Heart left ventricle (tissue), 16 donors: Measurements from ENCODE around the gene ADGRB3. TPM values are rescaled to one million over a fixed set of nuclear protein-coding genes. Genes with fewer than 3 reads are reported as not detected.
A peak's percentile ranks its signal among the peaks of the same experiment; 100 is the strongest.

Experiments used
- ATAC-seq, 4 donors: fragments of 200-7000 bp; cut with Tn5 transposase; one replicate each; pipeline ENCODE4 v1.9.1; 2020 to 2022; ENCODE audit warnings: moderate library complexity in 4 of 4, mild to moderate bottlenecking in 3 of 4, moderate number of reproducible peaks in 1 of 4
- DNase-seq, 5 donors: peaks; one replicate each; pipeline ENCODE4 v3.0.0-alpha.2; 2020
- H3K27ac ChIP-seq, 12 donors: fragments of 200-600 bp; sonication (generic) in 4 of 12; one replicate each; pipeline versions ENCODE4 v1.5.0 to v1.8.0; 2016 to 2022; ENCODE audit warnings: mild to moderate bottlenecking in 2 of 12
- H3K27me3 ChIP-seq, 9 donors: fragments of 200-600 bp; sonication (generic) in 2 of 9; one replicate each; pipeline versions ENCODE4 v1.5.1 to v1.8.0; 2016 to 2022; ENCODE audit warnings: mild to moderate bottlenecking in 3 of 9
- H3K36me3 ChIP-seq, 9 donors: fragments of 200-600 bp; sonication (generic) in 2 of 9; one replicate each; pipeline versions ENCODE4 v1.5.0 to v1.8.0; 2018 to 2022; ENCODE audit warnings: mild to moderate bottlenecking in 2 of 9
- H3K4me1 ChIP-seq, 12 donors: fragments of 200-600 bp; sonication (generic) in 4 of 12; one replicate each; pipeline versions ENCODE4 v1.5.0 to v1.8.0; 2016 to 2022; ENCODE audit warnings: mild to moderate bottlenecking in 3 of 12
- H3K4me3 ChIP-seq, 12 donors: fragments of 200-600 bp; sonication (generic) in 4 of 12; one replicate each; pipeline versions ENCODE4 v1.5.0 to v1.8.0; 2017 to 2022; ENCODE audit warnings: mild to moderate bottlenecking in 9 of 12, moderate library complexity in 4 of 12
- H3K9me3 ChIP-seq, 12 donors: fragments of 200-600 bp; sonication (generic) in 4 of 12; one replicate each; pipeline versions ENCODE4 v1.5.0 to v1.8.0; 2016 to 2022; ENCODE audit warnings: mild to moderate bottlenecking in 1 of 12
- POLR2A ChIP-seq, 2 donors: fragments of 450-650 bp; IDR thresholded peaks; one replicate each; pipeline ENCODE4 v1.6.1; 2017; ENCODE audit warnings: antibody characterized with exemption in 2 of 2, mild to moderate bottlenecking in 2 of 2, moderate library complexity in 2 of 2
- WGBS, 4 donors: extraction: QIAGEN DNeasy Blood & Tissue Kit in 2 of 4; methylation state at CpG; one replicate each; pipeline versions ENCODE4 v1.1.5 to v1.1.7; 2013 to 2018; 5-methylcytosine and 5-hydroxymethylcytosine counted together
- intact Hi-C, 10 donors: fragments of 100-400 bp; cut with DNase I; formaldehyde crosslinking; loops; one replicate each; pipeline versions ENCODE4 v1.11.1 to v1.14.2; 2022
- polyA plus RNA-seq, 2 donors: library from polyadenylated mRNA; stranded (reverse); fragments of 200-250 nt; gene quantifications; one replicate each; pipeline ENCODE4 v1.2.3, GENCODE V29; 2013
- total RNA-seq, 9 donors: library from RNA; depleted of rRNA in 2 of 9; stranded (reverse); fragments of >200 nt in 2 of 9; fragmentation: NEBNext Ultra II Directional in 3 of 9; extraction: Animal tissue kit (Norgen Biotek cat#: 25700) in 3 of 9; gene quantifications; one replicate each; pipeline versions ENCODE4 v1.1.0 to v1.2.4, GENCODE V29; 2016 to 2023
- TF ChIP-seq, protein P1 (sequence below), 12 donors: fragments of 200-600 bp; sonication (generic) in 4 of 12; IDR thresholded peaks; one replicate each; pipeline versions ENCODE4 v1.5.0 to v1.8.0; 2018 to 2022; ENCODE audit warnings: antibody characterized with exemption in 12 of 12, mild to moderate bottlenecking in 5 of 12
- donor health status: ischemic (EF 13 %, LVEDD 7.1; RV severe dilation, severe dysfunction).
- donor health status: healthy with polysubstance abuse.
- donor health status: DM: no; HTN: yes; CAD: no.
- donor health status: DM: no; HTN: no; CAD: no.
- donor health status: ischemic (EF 25% LVEDD 6.9; RV normal size, moderate dysfunction).
- donor health status: ischemic (EF 25% LVEDD 5.7; RV mildly dilated, moderate dysfunction).
- donor health status: healthy.
- donor health status: DM: yes; HTN: yes; CAD: no.
- donor health status: ischemic (EF 35%, LVEDD 5.7; RV mildly dilated, moderate dysfunction).
- donor health status: nonischemic (EF 11% LVEDD 7.7; RV severe dilation, severe dysfunction).
- donor health status: DM: yes; HTN: yes; CAD: no.
- donor health status: PGD.
- donor health status: ischemic (EF 29% LVEDD 5.4; RV normal size, mild dysfunction).
- donor health status: nonischemic (EF 23%, LVEDD 6.1; RV moderate dilation, normal function).

ADGRB3 gene
- total and polyA plus RNA-seq, 11 donors, result 0.51 to 2.5 (median 1.1) TPM

GRCh38 chr6:69379518-69379917 is 744.4 kb downstream of the ADGRB3 start:
- H3K27ac ChIP-seq, result no peak overlapping the region
- H3K4me3 ChIP-seq, result no peak overlapping the region
- peak in 2 of 5 donors; percentile 17 to 22 for DNase-seq
- no peak for TF ChIP-seq POLR2A (IDR thresholded peaks at IDR 0.05)
- TF ChIP-seq, protein P1, sequence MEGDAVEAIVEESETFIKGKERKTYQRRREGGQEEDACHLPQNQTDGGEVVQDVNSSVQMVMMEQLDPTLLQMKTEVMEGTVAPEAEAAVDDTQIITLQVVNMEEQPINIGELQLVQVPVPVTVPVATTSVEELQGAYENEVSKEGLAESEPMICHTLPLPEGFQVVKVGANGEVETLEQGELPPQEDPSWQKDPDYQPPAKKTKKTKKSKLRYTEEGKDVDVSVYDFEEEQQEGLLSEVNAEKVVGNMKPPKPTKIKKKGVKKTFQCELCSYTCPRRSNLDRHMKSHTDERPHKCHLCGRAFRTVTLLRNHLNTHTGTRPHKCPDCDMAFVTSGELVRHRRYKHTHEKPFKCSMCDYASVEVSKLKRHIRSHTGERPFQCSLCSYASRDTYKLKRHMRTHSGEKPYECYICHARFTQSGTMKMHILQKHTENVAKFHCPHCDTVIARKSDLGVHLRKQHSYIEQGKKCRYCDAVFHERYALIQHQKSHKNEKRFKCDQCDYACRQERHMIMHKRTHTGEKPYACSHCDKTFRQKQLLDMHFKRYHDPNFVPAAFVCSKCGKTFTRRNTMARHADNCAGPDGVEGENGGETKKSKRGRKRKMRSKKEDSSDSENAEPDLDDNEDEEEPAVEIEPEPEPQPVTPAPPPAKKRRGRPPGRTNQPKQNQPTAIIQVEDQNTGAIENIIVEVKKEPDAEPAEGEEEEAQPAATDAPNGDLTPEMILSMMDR (IDR thresholded peaks at IDR 0.05), result no peak
- no peaks in the 10 kb centered on the region for H3K4me1 ChIP-seq
- WGBS, 4 donors, result 45 to 55% (median 53%) methylated on average over 3 of the region's 3 CpGs
- peak; percentile 49 to 85 (median 63) for ATAC-seq
- no peaks in the 10 kb centered on the region for H3K36me3 ChIP-seq
- no peaks in the 10 kb centered on the region for H3K27me3 ChIP-seq
- no peaks in the 10 kb centered on the region for H3K9me3 ChIP-seq
- intact Hi-C loops, result no loop called here

GRCh38 chr6:69383627-69384026 is 748.5 kb downstream of the ADGRB3 start:
- 78 to 86% (median 83%) methylated on average over 3 of the region's 3 CpGs for WGBS, 4 donors
- intact Hi-C loops, result no loop called here
- H3K4me1 ChIP-seq, result no peaks in the 10 kb centered on the region
- no peaks in the 10 kb centered on the region for H3K36me3 ChIP-seq
- DNase-seq (no peak), ATAC-seq (no peak)
- no peaks in the 10 kb centered on the region for H3K27me3 ChIP-seq
- H3K9me3 ChIP-seq, result no peaks in the 10 kb centered on the region
- H3K27ac ChIP-seq, result no peak overlapping the region
- no peak overlapping the region for H3K4me3 ChIP-seq
- no peak for TF ChIP-seq POLR2A (IDR thresholded peaks at IDR 0.05)
- TF ChIP-seq, protein P1 (IDR thresholded peaks at IDR 0.05), result no peak

DNA sequence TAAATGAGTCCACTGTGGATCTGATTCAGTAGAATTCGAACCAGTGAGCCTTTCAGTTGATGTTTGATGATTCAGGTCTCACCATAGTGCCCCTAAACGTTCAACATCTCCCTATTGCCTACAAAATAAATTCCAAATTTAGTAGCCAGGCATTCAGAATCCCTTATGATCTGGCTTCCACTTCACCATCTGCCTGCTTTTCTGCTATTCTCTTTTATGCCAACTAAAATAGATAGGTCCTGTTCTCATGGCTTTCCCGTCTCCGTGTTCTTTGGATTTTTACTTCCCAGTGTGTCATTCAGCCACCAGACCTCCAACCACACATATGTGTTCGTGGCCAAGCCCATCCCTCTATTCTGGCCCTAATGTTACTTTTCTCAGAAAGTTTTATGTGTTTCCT is 751.3 kb downstream of the ADGRB3 start:
- TF ChIP-seq POLR2A (IDR thresholded peaks at IDR 0.05), result no peak
- TF ChIP-seq, protein P1 (IDR thresholded peaks at IDR 0.05), result no peak
- Histone ChIP-seq H3K4me3 (no peak overlapping the region), H3K4me1 (no peaks in the 10 kb centered on the region), H3K27ac (no peak overlapping the region), H3K36me3 (no peaks in the 10 kb centered on the region), H3K27me3 (no peaks in the 10 kb centered on the region), H3K9me3 (no peaks in the 10 kb centered on the region)
- no peak for DNase-seq
- intact Hi-C loops, result no loop called here
- 67 to 72% (median 69%) methylated on average over 5 of the region's 5 CpGs for WGBS, 4 donors
- ATAC-seq, result no peak

GRCh38 chr6:69390125-69390524 is 755.0 kb downstream of the ADGRB3 start:
- Histone ChIP-seq H3K27ac (no peak overlapping the region), H3K9me3 (no peaks in the 10 kb centered on the region), H3K4me1 (no peaks in the 10 kb centered on the region), H3K27me3 (no peaks in the 10 kb centered on the region), H3K4me3 (no peak overlapping the region), H3K36me3 (no peaks in the 10 kb centered on the region)
- intact Hi-C loops, result no loop called here
- WGBS, 4 donors, result 67 to 76% (median 71%) methylated on average over 4 of the region's 4 CpGs
- DNase-seq (no peak), ATAC-seq (no peak)
- TF ChIP-seq, protein P1 (IDR thresholded peaks at IDR 0.05), result no peak
- TF ChIP-seq POLR2A (IDR thresholded peaks at IDR 0.05), result no peak
